ENCODE measurements around the gene OVOL2. TPM values are rescaled to one million over a fixed set of nuclear protein-coding genes. Genes with fewer than 3 reads are reported as not detected.

The OVOL2 gene
- total and polyA plus RNA-seq, 7 donors, result not detected

- WGBS, 3 donors, result 4 to 6% (median 5%) methylated on average over 11 to 14 of the region's 14 CpGs
These were observed 256 bp upstream of the OVOL2 start for GRCh38 chr20:18057994-18058349.

GRCh38 chr20:18056174-18057100, 1.3 kb downstream of the OVOL2 start:
- H3K27me3 ChIP-seq (ENCODE audit: insufficient read depth in 3 of 3, low read length in 2 of 3), result peaks cover 0 to 75% (median 28%) of the 10 kb centered on the region in 3 donors
- H3K36me3 ChIP-seq (ENCODE audit: insufficient read depth in 1 of 2, low read depth in 1 of 2), result no peaks in the 10 kb centered on the region
- peaks cover 11% of the 10 kb centered on the region for H3K4me1 ChIP-seq
- WGBS, 3 donors, result 1% methylated on average over 37 to 103 of the region's 103 CpGs
- no peak for DNase-seq
- intact Hi-C loops (cut with DNase I), result no loop called here
- no peak overlapping the region for H3K27ac ChIP-seq
- no peak for TF ChIP-seq CTCF (IDR thresholded peaks at IDR 0.05)
- peak overlapping the region; percentile 61 for H3K4me3 ChIP-seq
- ATAC-seq, result peak in 2 of 4 donors; percentile 28 to 41
- no peaks in the 10 kb centered on the region for H3K9me3 ChIP-seq

More at GRCh38 chr20:18057994-18058349, 256 bp upstream of the OVOL2 start:
- Histone ChIP-seq H3K9me3 (no peaks in the 10 kb centered on the region), H3K27me3 (ENCODE audit: insufficient read depth in 3 of 3, low read length in 2 of 3) (peaks cover 0 to 81% (median 33%) of the 10 kb centered on the region in 3 donors), H3K4me1 (peaks cover 11% of the 10 kb centered on the region), H3K36me3 (ENCODE audit: insufficient read depth in 1 of 2, low read depth in 1 of 2) (no peaks in the 10 kb centered on the region), H3K27ac (no peak overlapping the region), H3K4me3 (peak overlapping the region; percentile 61)
- intact Hi-C loops (cut with DNase I), result no loop called here
- no peak for TF ChIP-seq CTCF (IDR thresholded peaks at IDR 0.05)
- ATAC-seq (no peak), DNase-seq (no peak)

GRCh38 chr20:18055261-18055660, 2.5 kb downstream of the OVOL2 start:
- Histone ChIP-seq H3K36me3 (ENCODE audit: insufficient read depth in 1 of 2, low read depth in 1 of 2) (no peaks in the 10 kb centered on the region), H3K4me1 (peaks cover 15% of the 10 kb centered on the region), H3K27me3 (ENCODE audit: insufficient read depth in 3 of 3, low read length in 2 of 3) (peaks cover 0 to 64% (median 28%) of the 10 kb centered on the region in 3 donors), H3K4me3 (no peak overlapping the region), H3K27ac (no peak overlapping the region), H3K9me3 (no peaks in the 10 kb centered on the region)
- DNase-seq, result no peak
- WGBS, 3 donors, result 20 to 22% (median 21%) methylated on average over 11 of the region's 11 CpGs
- intact Hi-C loops (cut with DNase I), result no loop called here
- TF ChIP-seq CTCF (IDR thresholded peaks at IDR 0.05), result no peak
- ATAC-seq, result no peak

- Histone ChIP-seq H3K27ac (no peak overlapping the region), H3K27me3 (ENCODE audit: insufficient read depth in 3 of 3, low read length in 2 of 3) (peaks cover 0 to 41% (median 18%) of the 10 kb centered on the region in 3 donors), H3K36me3 (ENCODE audit: insufficient read depth in 1 of 2, low read depth in 1 of 2) (no peaks in the 10 kb centered on the region), H3K9me3 (no peaks in the 10 kb centered on the region), H3K4me3 (no peak overlapping the region), H3K4me1 (peaks cover 14% of the 10 kb centered on the region)
- WGBS, 3 donors, result 83 to 91% (median 86%) methylated on average over 4 of the region's 4 CpGs
- DNase-seq, result no peak
- no peak for ATAC-seq
- intact Hi-C loops (cut with DNase I), result no loop called here
- TF ChIP-seq CTCF (IDR thresholded peaks at IDR 0.05), result no peak
These were observed 4.9 kb downstream of the OVOL2 start for GRCh38 chr20:18052856-18053255.
